ENCODE measurements around the gene CEP350.

The CEP350 gene

GRCh38 chr1:179966551-179966950 lies 11.9 kb downstream of the CEP350 start:
- Histone ChIP-seq H3K79me2 (ENCODE audit: control insufficient read depth, insufficient read depth, low read length, poor library complexity) (peaks cover 2% of the 10 kb centered on the region), H3K79me1 (ENCODE audit: low read length) (no peaks in the 10 kb centered on the region), H3K9ac (ENCODE audit: low read length) (no peak overlapping the region), H4K8ac (ENCODE audit: low read depth, low read length) (no peak overlapping the region), H3K9me3 (ENCODE audit: insufficient read depth, low read depth, low read length) (no peaks in the 10 kb centered on the region), H3K14ac (ENCODE audit: low read length) (no peak overlapping the region), H3K27me3 (ENCODE audit: insufficient read depth, low read length) (no peaks in the 10 kb centered on the region), H3K36me3 (ENCODE audit: control insufficient read depth in 1 of 2, insufficient read depth in 2 of 2, low read length in 2 of 2) (peaks cover 0 to 9% of the 10 kb centered on the region in 2 experiments), H2AFZ (ENCODE audit: insufficient read depth, low read length, poor library complexity) (no peak overlapping the region), H2AK5ac (ENCODE audit: low read length) (no peak overlapping the region), H2BK120ac (ENCODE audit: insufficient read depth, low read length, poor library complexity) (no peak overlapping the region), H3K27ac (ENCODE audit: low read depth, low read length) (no peak overlapping the region), H4K12ac (ENCODE audit: low read depth, low read length) (no peak overlapping the region), H3K23ac (ENCODE audit: low read length) (no peak overlapping the region), H3K18ac (ENCODE audit: low read length) (no peak overlapping the region), H2BK12ac (ENCODE audit: low read length) (no peak overlapping the region), H4K91ac (ENCODE audit: low read depth, low read length) (no peak overlapping the region), H3K4me3 (ENCODE audit: low read depth, low read length) (no peak overlapping the region), H3K4me2 (ENCODE audit: low read length) (no peak overlapping the region), H2BK5ac (ENCODE audit: low read depth, low read length, poor library complexity) (no peak overlapping the region), H3K4ac (ENCODE audit: low read depth, low read length) (peak overlapping the region; percentile 36), H3K4me1 (ENCODE audit: control insufficient read depth in 1 of 2, insufficient read depth in 2 of 2, low read length in 2 of 2) (peaks cover 0 to 3% of the 10 kb centered on the region in 2 experiments)
- no peak for DNase-seq

GRCh38 chr1:179968284-179968993 lies 13.8 kb downstream of the CEP350 start:
- H3K79me2 ChIP-seq (ENCODE audit: control insufficient read depth, insufficient read depth, low read length, poor library complexity), result peaks cover 2% of the 10 kb centered on the region
- no peak overlapping the region for H3K4me3 ChIP-seq (ENCODE audit: low read depth, low read length)
- H2AFZ ChIP-seq (ENCODE audit: insufficient read depth, low read length, poor library complexity), result no peak overlapping the region
- H4K8ac ChIP-seq (ENCODE audit: low read depth, low read length), result no peak overlapping the region
- H3K14ac ChIP-seq (ENCODE audit: low read length), result no peak overlapping the region
- H3K18ac ChIP-seq (ENCODE audit: low read length), result no peak overlapping the region
- no CpG with 5 or more reads among the region's 6 CpGs for WGBS (ENCODE audit: extremely low coverage, insufficient coverage, insufficient read length)
- no peak overlapping the region for H2BK5ac ChIP-seq (ENCODE audit: low read depth, low read length, poor library complexity)
- H3K27me3 ChIP-seq (ENCODE audit: insufficient read depth, low read length), result no peaks in the 10 kb centered on the region
- H3K23ac ChIP-seq (ENCODE audit: low read length), result no peak overlapping the region
- no peaks in the 10 kb centered on the region for H3K9me3 ChIP-seq (ENCODE audit: insufficient read depth, low read depth, low read length)
- DNase-seq, result no peak
- H3K4me1 ChIP-seq (ENCODE audit: control insufficient read depth in 1 of 2, insufficient read depth in 2 of 2, low read length in 2 of 2), result peaks cover 0 to 3% of the 10 kb centered on the region in 2 experiments
- no peak overlapping the region for H2BK12ac ChIP-seq (ENCODE audit: low read length)
- peaks cover 0 to 7% of the 10 kb centered on the region in 2 experiments for H3K36me3 ChIP-seq (ENCODE audit: control insufficient read depth in 1 of 2, insufficient read depth in 2 of 2, low read length in 2 of 2)
- no peaks in the 10 kb centered on the region for H3K79me1 ChIP-seq (ENCODE audit: low read length)
- H4K12ac ChIP-seq (ENCODE audit: low read depth, low read length), result no peak overlapping the region
- H3K4me2 ChIP-seq (ENCODE audit: low read length), result no peak overlapping the region
- H4K91ac ChIP-seq (ENCODE audit: low read depth, low read length), result no peak overlapping the region
- H2AK5ac ChIP-seq (ENCODE audit: low read length), result no peak overlapping the region
- no peak overlapping the region for H2BK120ac ChIP-seq (ENCODE audit: insufficient read depth, low read length, poor library complexity)
- H3K9ac ChIP-seq (ENCODE audit: low read length), result no peak overlapping the region
- no peak overlapping the region for H3K4ac ChIP-seq (ENCODE audit: low read depth, low read length)
- H3K27ac ChIP-seq (ENCODE audit: low read depth, low read length), result no peak overlapping the region

GRCh38 chr1:179968994-179969919 lies 14.6 kb downstream of the CEP350 start:
- Histone ChIP-seq H3K4me3 (ENCODE audit: low read depth, low read length) (no peak overlapping the region), H4K8ac (ENCODE audit: low read depth, low read length) (no peak overlapping the region), H3K4me1 (ENCODE audit: control insufficient read depth in 1 of 2, insufficient read depth in 2 of 2, low read length in 2 of 2) (peaks cover 0 to 3% of the 10 kb centered on the region in 2 experiments), H3K4me2 (ENCODE audit: low read length) (no peak overlapping the region), H3K79me2 (ENCODE audit: control insufficient read depth, insufficient read depth, low read length, poor library complexity) (peaks cover 2% of the 10 kb centered on the region), H3K9ac (ENCODE audit: low read length) (no peak overlapping the region), H2AK5ac (ENCODE audit: low read length) (no peak overlapping the region), H2AFZ (ENCODE audit: insufficient read depth, low read length, poor library complexity) (no peak overlapping the region), H3K27ac (ENCODE audit: low read depth, low read length) (no peak overlapping the region), H4K91ac (ENCODE audit: low read depth, low read length) (no peak overlapping the region), H3K27me3 (ENCODE audit: insufficient read depth, low read length) (no peaks in the 10 kb centered on the region), H4K12ac (ENCODE audit: low read depth, low read length) (no peak overlapping the region), H3K14ac (ENCODE audit: low read length) (no peak overlapping the region), H2BK120ac (ENCODE audit: insufficient read depth, low read length, poor library complexity) (no peak overlapping the region), H2BK12ac (ENCODE audit: low read length) (no peak overlapping the region), H3K18ac (ENCODE audit: low read length) (no peak overlapping the region), H3K79me1 (ENCODE audit: low read length) (no peaks in the 10 kb centered on the region), H2BK5ac (ENCODE audit: low read depth, low read length, poor library complexity) (no peak overlapping the region), H3K9me3 (ENCODE audit: insufficient read depth, low read depth, low read length) (no peaks in the 10 kb centered on the region), H3K4ac (ENCODE audit: low read depth, low read length) (peak overlapping the region; percentile 33), H3K23ac (ENCODE audit: low read length) (no peak overlapping the region), H3K36me3 (ENCODE audit: control insufficient read depth in 1 of 2, insufficient read depth in 2 of 2, low read length in 2 of 2) (peaks cover 0 to 7% of the 10 kb centered on the region in 2 experiments)
- no peak for DNase-seq
- WGBS (ENCODE audit: extremely low coverage, insufficient coverage, insufficient read length), result no CpG with 5 or more reads among the region's 8 CpGs

- Histone ChIP-seq H3K27ac (ENCODE audit: low read depth, low read length) (no peak overlapping the region), H3K14ac (ENCODE audit: low read length) (no peak overlapping the region), H2BK120ac (ENCODE audit: insufficient read depth, low read length, poor library complexity) (no peak overlapping the region), H2AK5ac (ENCODE audit: low read length) (no peak overlapping the region), H3K9ac (ENCODE audit: low read length) (no peak overlapping the region), H3K4me3 (ENCODE audit: low read depth, low read length) (no peak overlapping the region), H3K18ac (ENCODE audit: low read length) (no peak overlapping the region), H3K4me2 (ENCODE audit: low read length) (no peak overlapping the region), H3K79me1 (ENCODE audit: low read length) (no peaks in the 10 kb centered on the region), H3K36me3 (ENCODE audit: control insufficient read depth in 1 of 2, insufficient read depth in 2 of 2, low read length in 2 of 2) (peaks cover 0 to 7% of the 10 kb centered on the region in 2 experiments), H3K23ac (ENCODE audit: low read length) (no peak overlapping the region), H3K27me3 (ENCODE audit: insufficient read depth, low read length) (no peaks in the 10 kb centered on the region), H2AFZ (ENCODE audit: insufficient read depth, low read length, poor library complexity) (no peak overlapping the region), H3K9me3 (ENCODE audit: insufficient read depth, low read depth, low read length) (no peaks in the 10 kb centered on the region), H4K91ac (ENCODE audit: low read depth, low read length) (no peak overlapping the region), H3K4me1 (ENCODE audit: control insufficient read depth in 1 of 2, insufficient read depth in 2 of 2, low read length in 2 of 2) (peaks cover 0 to 3% of the 10 kb centered on the region in 2 experiments), H2BK5ac (ENCODE audit: low read depth, low read length, poor library complexity) (no peak overlapping the region), H4K8ac (ENCODE audit: low read depth, low read length) (no peak overlapping the region), H4K12ac (ENCODE audit: low read depth, low read length) (no peak overlapping the region), H2BK12ac (ENCODE audit: low read length) (no peak overlapping the region), H3K79me2 (ENCODE audit: control insufficient read depth, insufficient read depth, low read length, poor library complexity) (peaks cover 2% of the 10 kb centered on the region), H3K4ac (ENCODE audit: low read depth, low read length) (no peak overlapping the region)
- no peak for DNase-seq
- no CpG with 5 or more reads among the region's 1 CpG for WGBS (ENCODE audit: extremely low coverage, insufficient coverage, insufficient read length)
Observed at GRCh38 chr1:179969962-179970361, 15.4 kb downstream of the CEP350 start.

Measured in trophoblast cell (in vitro differentiated cells and primary cell).